Trophoblast cell (in vitro differentiated cells and primary cell): ENCODE data around the gene PDLIM1.

Experiments used
- DNase-seq, 2 donors: peaks; one replicate each; pipeline ENCODE4 v3.0.0-alpha.2; 2016
- H2AFZ ChIP-seq: 2 replicates; pipeline ENCODE4 v1.6.1; 2013; ENCODE audit warnings: low read length, moderate library complexity, mild to moderate bottlenecking; ENCODE audit not compliant: insufficient read depth, poor library complexity
- H2AK5ac ChIP-seq: 2 replicates; pipeline ENCODE4 v1.6.1; 2013; ENCODE audit warnings: mild to moderate bottlenecking, low read length
- H2BK120ac ChIP-seq: 2 replicates; pipeline ENCODE4 v1.6.1; 2013; ENCODE audit warnings: low read length, mild to moderate bottlenecking, moderate library complexity; ENCODE audit not compliant: insufficient read depth, poor library complexity
- H2BK12ac ChIP-seq: 2 replicates; pipeline ENCODE4 v1.6.1; 2013; ENCODE audit warnings: mild to moderate bottlenecking, low read length, moderate library complexity
- H2BK5ac ChIP-seq: 2 replicates; pipeline ENCODE4 v1.6.1; 2013; ENCODE audit warnings: low read length, low read depth, moderate library complexity, mild to moderate bottlenecking; ENCODE audit not compliant: poor library complexity
- H3K14ac ChIP-seq: 2 replicates; pipeline ENCODE4 v1.6.1; 2013; ENCODE audit warnings: mild to moderate bottlenecking, low read length
- H3K18ac ChIP-seq: 2 replicates; pipeline ENCODE4 v1.6.1; 2013; ENCODE audit warnings: mild to moderate bottlenecking, low read length
- H3K23ac ChIP-seq: 2 replicates; pipeline ENCODE4 v1.6.1; 2013; ENCODE audit warnings: low read length
- H3K27ac ChIP-seq: 2 replicates; pipeline ENCODE4 v1.5.1; 2013; ENCODE audit warnings: low read depth, mild to moderate bottlenecking, inconsistent platforms, low read length, moderate library complexity
- H3K27me3 ChIP-seq: 2 replicates; pipeline ENCODE4 v1.6.1; 2013; ENCODE audit warnings: inconsistent platforms, mild to moderate bottlenecking, low read length, moderate library complexity; ENCODE audit not compliant: insufficient read depth
- H3K36me3 ChIP-seq, 2 experiments: 1 replicate in 1 of 2; 2 replicates in 1 of 2; pipeline ENCODE4 v1.6.1; 2013; ENCODE audit warnings: low read length in 2 of 2, mild to moderate bottlenecking in 2 of 2, moderate library complexity in 1 of 2; ENCODE audit not compliant: insufficient read depth in 2 of 2, control insufficient read depth in 1 of 2
- H3K4ac ChIP-seq: 2 replicates; pipeline ENCODE4 v1.6.1; 2013; ENCODE audit warnings: low read depth, mild to moderate bottlenecking, low read length, moderate library complexity
- H3K4me1 ChIP-seq, 2 experiments: 1 replicate in 1 of 2; 2 replicates in 1 of 2; pipeline ENCODE4 v1.6.1; 2013; ENCODE audit warnings: low read length in 2 of 2, mild to moderate bottlenecking in 2 of 2, moderate library complexity in 1 of 2; ENCODE audit not compliant: insufficient read depth in 2 of 2, control insufficient read depth in 1 of 2
- H3K4me2 ChIP-seq: 2 replicates; pipeline ENCODE4 v1.6.1; 2013; ENCODE audit warnings: inconsistent platforms, mild to moderate bottlenecking, low read length, moderate library complexity
- H3K4me3 ChIP-seq: 2 replicates; pipeline ENCODE4 v1.5.1; 2013; ENCODE audit warnings: mild to moderate bottlenecking, low read depth, low read length, inconsistent platforms
- H3K79me1 ChIP-seq: one replicate; pipeline ENCODE4 v1.6.1; 2013; ENCODE audit warnings: low read length
- H3K79me2 ChIP-seq: 2 replicates; pipeline ENCODE4 v1.6.1; 2013; ENCODE audit warnings: low read length, mild to moderate bottlenecking; ENCODE audit not compliant: control insufficient read depth, insufficient read depth, poor library complexity
- H3K9ac ChIP-seq: 2 replicates; pipeline ENCODE4 v1.6.1; 2013; ENCODE audit warnings: mild to moderate bottlenecking, low read length
- H3K9me3 ChIP-seq: 2 replicates; pipeline ENCODE4 v1.6.1; 2013; ENCODE audit warnings: low read depth, mild to moderate bottlenecking, control low read depth, inconsistent platforms, low read length; ENCODE audit not compliant: insufficient read depth
- H4K12ac ChIP-seq: 2 replicates; pipeline ENCODE4 v1.6.1; 2013; ENCODE audit warnings: low read depth, mild to moderate bottlenecking, low read length, moderate library complexity
- H4K8ac ChIP-seq: 2 replicates; pipeline ENCODE4 v1.6.1; 2013; ENCODE audit warnings: low read depth, mild to moderate bottlenecking, low read length, moderate library complexity
- H4K91ac ChIP-seq: one replicate; pipeline ENCODE4 v1.6.1; 2013; ENCODE audit warnings: low read depth, mild to moderate bottlenecking, low read length, moderate library complexity
- WGBS: extraction: QIAGEN DNeasy Blood & Tissue Kit; methylation state at CpG from one replicate; pipeline ENCODE4 v1.1.7; 2013; ENCODE audit warnings: missing lambda C conversion rate; ENCODE audit not compliant: insufficient read length, insufficient coverage; ENCODE audit errors: extremely low coverage; 5-methylcytosine and 5-hydroxymethylcytosine counted together

Gene PDLIM1

GRCh38 chr10:95304463-95304862 lies 13.7 kb upstream of the PDLIM1 start:
- H3K9ac ChIP-seq: no peak overlapping the region

GRCh38 chr10:95303950-95304349 lies 13.1 kb upstream of the PDLIM1 start:
- Histone ChIP-seq H3K9me3 (peaks cover 1% of the 10 kb centered on the region), H3K14ac (no peak overlapping the region), H3K79me2 (no peaks in the 10 kb centered on the region), H2BK120ac (no peak overlapping the region), H3K79me1 (no peaks in the 10 kb centered on the region), H2BK12ac (no peak overlapping the region), H2BK5ac (no peak overlapping the region), H3K27ac (no peak overlapping the region), H3K4me3 (no peak overlapping the region), H4K8ac (no peak overlapping the region), H2AFZ (no peak overlapping the region), H3K18ac (no peak overlapping the region), H4K12ac (no peak overlapping the region), H3K36me3 (no peaks in the 10 kb centered on the region), H3K4me2 (no peak overlapping the region), H3K27me3 (no peaks in the 10 kb centered on the region), H3K4ac (no peak overlapping the region), H2AK5ac (no peak overlapping the region), H3K23ac (no peak overlapping the region), H3K4me1 (peaks cover 0 to 7% of the 10 kb centered on the region in 2 experiments), H3K9ac (no peak overlapping the region), H4K91ac (no peak overlapping the region)
- no peak for DNase-seq
- no CpG with 5 or more reads among the region's 1 CpG for WGBS

More at GRCh38 chr10:95304463-95304862, 13.7 kb upstream of the PDLIM1 start:
- H3K79me2 ChIP-seq: no peaks in the 10 kb centered on the region
- H2BK5ac ChIP-seq: no peak overlapping the region
- H2AFZ ChIP-seq: no peak overlapping the region
- H3K27me3 ChIP-seq: no peaks in the 10 kb centered on the region
- peaks cover 1% of the 10 kb centered on the region for H3K9me3 ChIP-seq
- no peak for DNase-seq
- H4K12ac ChIP-seq: no peak overlapping the region
- no peak overlapping the region for H4K91ac ChIP-seq
- no peak overlapping the region for H3K4ac ChIP-seq
- no peak overlapping the region for H3K23ac ChIP-seq
- peaks cover 0 to 10% of the 10 kb centered on the region in 2 experiments for H3K4me1 ChIP-seq
- no peak overlapping the region for H2AK5ac ChIP-seq
- no peak overlapping the region for H2BK12ac ChIP-seq
- no peak overlapping the region for H3K27ac ChIP-seq
- H3K4me2 ChIP-seq: no peak overlapping the region
- no peaks in the 10 kb centered on the region for H3K79me1 ChIP-seq
- no peak overlapping the region for H3K18ac ChIP-seq
- no peak overlapping the region for H3K4me3 ChIP-seq
- no peak overlapping the region for H2BK120ac ChIP-seq
- no peak overlapping the region for H3K14ac ChIP-seq
- H4K8ac ChIP-seq: no peak overlapping the region
- H3K36me3 ChIP-seq: no peaks in the 10 kb centered on the region
- no CpG with 5 or more reads among the region's 4 CpGs for WGBS

GRCh38 chr10:95303535-95303934 lies 12.7 kb upstream of the PDLIM1 start:
- peaks cover 1% of the 10 kb centered on the region for H3K9me3 ChIP-seq
- H3K27me3 ChIP-seq: no peaks in the 10 kb centered on the region
- no peak for DNase-seq
- H2BK5ac ChIP-seq: no peak overlapping the region
- H3K14ac ChIP-seq: no peak overlapping the region
- H3K79me1 ChIP-seq: no peaks in the 10 kb centered on the region
- H3K27ac ChIP-seq: no peak overlapping the region
- H2AK5ac ChIP-seq: no peak overlapping the region
- no peak overlapping the region for H2AFZ ChIP-seq
- no peak overlapping the region for H3K9ac ChIP-seq
- H4K91ac ChIP-seq: no peak overlapping the region
- H3K18ac ChIP-seq: no peak overlapping the region
- H3K23ac ChIP-seq: no peak overlapping the region
- no CpG with 5 or more reads among the region's 8 CpGs for WGBS
- H3K36me3 ChIP-seq: no peaks in the 10 kb centered on the region
- peak overlapping the region; percentile 12 for H3K4me3 ChIP-seq
- no peak overlapping the region for H3K4ac ChIP-seq
- H4K12ac ChIP-seq: no peak overlapping the region
- H3K4me1 ChIP-seq: peaks cover 0 to 5% of the 10 kb centered on the region in 2 experiments
- no peak overlapping the region for H3K4me2 ChIP-seq
- H3K79me2 ChIP-seq: no peaks in the 10 kb centered on the region
- no peak overlapping the region for H2BK120ac ChIP-seq
- H2BK12ac ChIP-seq: peak overlapping the region; percentile 2
- no peak overlapping the region for H4K8ac ChIP-seq

GRCh38 chr10:95300022-95300539 lies 9.3 kb upstream of the PDLIM1 start:
- no peak overlapping the region for H3K18ac ChIP-seq
- no peak overlapping the region for H2BK5ac ChIP-seq
- no CpG with 5 or more reads among the region's 3 CpGs for WGBS
- no peak overlapping the region for H3K27ac ChIP-seq
- no peak overlapping the region for H3K14ac ChIP-seq
- no peak overlapping the region for H4K12ac ChIP-seq
- no peak overlapping the region for H3K23ac ChIP-seq
- H3K36me3 ChIP-seq: no peaks in the 10 kb centered on the region
- no peak overlapping the region for H4K91ac ChIP-seq
- H3K79me2 ChIP-seq: no peaks in the 10 kb centered on the region
- no peak overlapping the region for H4K8ac ChIP-seq
- no peak overlapping the region for H3K4ac ChIP-seq
- no peak overlapping the region for H2BK120ac ChIP-seq
- no peaks in the 10 kb centered on the region for H3K9me3 ChIP-seq
- no peak overlapping the region for H2BK12ac ChIP-seq
- H2AFZ ChIP-seq: no peak overlapping the region
- H3K4me1 ChIP-seq: peaks cover 8 to 10% of the 10 kb centered on the region in 2 experiments
- no peak for DNase-seq
- no peak overlapping the region for H3K9ac ChIP-seq
- no peak overlapping the region for H3K4me2 ChIP-seq
- H3K4me3 ChIP-seq: no peak overlapping the region
- H3K79me1 ChIP-seq: peaks cover 8% of the 10 kb centered on the region
- H3K27me3 ChIP-seq: no peaks in the 10 kb centered on the region
- H2AK5ac ChIP-seq: no peak overlapping the region
